HG02588 (cell line): Measurements from ENCODE around the gene UBL3.

Experiments
- ATAC-seq: cut with Tn5 transposase; IDR thresholded peaks from one replicate; pipeline ENCODE4 v1.9.1; 2021; ENCODE audit warnings: mild to moderate bottlenecking, moderate library complexity; ENCODE audit not compliant: unreplicated experiment

UBL3 gene

GRCh38 chr13:29858231-29858630, 7.8 kb upstream of the UBL3 start:
- no peak for ATAC-seq

- ATAC-seq: no peak
These were observed 6.7 kb upstream of the UBL3 start for GRCh38 chr13:29857085-29857484.

GRCh38 chr13:29856426-29856825, 6.0 kb upstream of the UBL3 start:
- ATAC-seq: no peak

- ATAC-seq: no peak
These were observed 5.4 kb upstream of the UBL3 start for GRCh38 chr13:29855784-29856183.

GRCh38 chr13:29855009-29855408, 4.6 kb upstream of the UBL3 start:
- ATAC-seq: no peak

GRCh38 chr13:29853131-29853530, 2.7 kb upstream of the UBL3 start:
- ATAC-seq: no peak

GRCh38 chr13:29852472-29853054, 2.1 kb upstream of the UBL3 start:
- ATAC-seq: no peak

- peak; percentile 30 for ATAC-seq
These were observed 645 bp downstream of the UBL3 start for GRCh38 chr13:29849731-29850212.

GRCh38 chr13:29849071-29849631, 1.3 kb downstream of the UBL3 start:
- ATAC-seq: no peak

- ATAC-seq: no peak
These were observed 2.9 kb downstream of the UBL3 start for GRCh38 chr13:29847501-29847983.

- no peak for ATAC-seq
These were observed 3.8 kb downstream of the UBL3 start for GRCh38 chr13:29846475-29847256.

GRCh38 chr13:29845440-29846056, 4.9 kb downstream of the UBL3 start:
- ATAC-seq: no peak

- no peak for ATAC-seq
These were observed 6.0 kb downstream of the UBL3 start for GRCh38 chr13:29844441-29844840.

GRCh38 chr13:29840585-29840984, 9.8 kb downstream of the UBL3 start:
- no peak for ATAC-seq

- ATAC-seq: no peak
These were observed 14.9 kb downstream of the UBL3 start for GRCh38 chr13:29835280-29836061.

GRCh38 chr13:29832761-29833298, 17.6 kb downstream of the UBL3 start:
- no peak for ATAC-seq

- no peak for ATAC-seq
These were observed 20.4 kb downstream of the UBL3 start for GRCh38 chr13:29830000-29830399.

- ATAC-seq: no peak
These were observed 31.3 kb downstream of the UBL3 start for GRCh38 chr13:29819143-29819542.

GRCh38 chr13:29817604-29818378, 32.6 kb downstream of the UBL3 start:
- ATAC-seq: peak; percentile 95

- ATAC-seq: no peak
These were observed 33.7 kb downstream of the UBL3 start for GRCh38 chr13:29816715-29817114.
